Coronary artery (tissue), 2 donors: ENCODE measurements around the gene SORCS1.

Experiments used
- DNase-seq: peaks from one replicate; pipeline ENCODE4 v3.0.0-alpha.2; 2017; ENCODE audit warnings: low spot score
- H3K27ac ChIP-seq, 2 donors: fragments of 200-600 bp; sonication (generic); one replicate each; pipeline ENCODE4 v1.5.1; 2016 to 2019
- H3K4me3 ChIP-seq: fragments of 200-600 bp; sonication (generic); 2 replicates; pipeline ENCODE4 v1.5.1; 2016; ENCODE audit warnings: mild to moderate bottlenecking, moderate library complexity
- CTCF ChIP-seq: fragments of 200-600 bp; sonication (generic); IDR thresholded peaks from one replicate; pipeline ENCODE4 v1.5.1; 2019; ENCODE audit warnings: antibody characterized with exemption

The SORCS1 gene

GRCh38 chr10:107091126-107091525 is 73.4 kb downstream of the SORCS1 start:
- H3K4me3 ChIP-seq = no peak overlapping the region
- TF ChIP-seq CTCF = no peak
- no peak for DNase-seq
- no peak overlapping the region for H3K27ac ChIP-seq

- no peak overlapping the region for H3K4me3 ChIP-seq
- TF ChIP-seq CTCF = no peak
- no peak overlapping the region for H3K27ac ChIP-seq
- no peak for DNase-seq
Observed at GRCh38 chr10:107085665-107086525, 78.6 kb downstream of the SORCS1 start.

- TF ChIP-seq CTCF = no peak
- DNase-seq = no peak
- H3K4me3 ChIP-seq = no peak overlapping the region
- H3K27ac ChIP-seq = no peak overlapping the region
Observed at GRCh38 chr10:107083388-107084009, 81.0 kb downstream of the SORCS1 start.

GRCh38 chr10:107081644-107082043 is 82.9 kb downstream of the SORCS1 start:
- no peak overlapping the region for H3K4me3 ChIP-seq
- no peak for TF ChIP-seq CTCF
- no peak for DNase-seq
- H3K27ac ChIP-seq = no peak overlapping the region

GRCh38 chr10:107075117-107075516 is 89.4 kb downstream of the SORCS1 start:
- Histone ChIP-seq H3K4me3 (no peak overlapping the region), H3K27ac (no peak overlapping the region)
- TF ChIP-seq CTCF = no peak
- DNase-seq = no peak

GRCh38 chr10:107072786-107073185 is 91.7 kb downstream of the SORCS1 start:
- TF ChIP-seq CTCF = no peak
- Histone ChIP-seq H3K4me3 (no peak overlapping the region), H3K27ac (no peak overlapping the region)
- no peak for DNase-seq

GRCh38 chr10:107072028-107072427 is 92.5 kb downstream of the SORCS1 start:
- Histone ChIP-seq H3K27ac (no peak overlapping the region), H3K4me3 (no peak overlapping the region)
- no peak for TF ChIP-seq CTCF
- no peak for DNase-seq
